ENCODE data around the gene DNM1L.

- no peak for TF ChIP-seq EZH2phosphoT487 (IDR thresholded peaks at IDR 0.05; ENCODE audit: insufficient read depth, low read depth)
- TF ChIP-seq EZH2 (IDR thresholded peaks at IDR 0.05; ENCODE audit: insufficient read depth, poor library complexity, severe bottlenecking) = no peak
Observed at GRCh38 chr12:32651956-32652210, 27.2 kb upstream of the DNM1L start.

Measured in GM23248 (cell line).